Mononuclear cell (primary cell): ENCODE results near the gene MALRD1. TPM values are rescaled to one million over a fixed set of nuclear protein-coding genes. Genes with fewer than 3 reads are reported as not detected.

Source experiments
- H3K27me3 ChIP-seq: 2 replicates; pipeline ENCODE4 v1.6.0; 2011; ENCODE audit warnings: low read length, control low read depth; ENCODE audit not compliant: insufficient read depth
- H3K4me1 ChIP-seq: 2 replicates; pipeline ENCODE4 v1.5.1; 2011; ENCODE audit warnings: mild to moderate bottlenecking, low read length, control low read depth; ENCODE audit not compliant: insufficient read depth
- H3K4me3 ChIP-seq: 2 replicates; pipeline ENCODE4 v1.5.1; 2011; ENCODE audit warnings: mild to moderate bottlenecking, low read length, moderate library complexity
- H3K9me3 ChIP-seq: 2 replicates; pipeline ENCODE4 v1.5.1; 2011; ENCODE audit warnings: low read depth, mild to moderate bottlenecking, control low read depth, low read length
- total RNA-seq: library from RNA; depleted of rRNA; stranded (reverse); fragments of >200 nt; gene quantifications from one replicate; pipeline ENCODE4 v1.2.3, GENCODE V29; 2012

Gene MALRD1
- total RNA-seq, 1 donor = not detected

- no peaks in the 10 kb centered on the region for H3K9me3 ChIP-seq
- no peak overlapping the region for H3K4me3 ChIP-seq
- H3K27me3 ChIP-seq = no peaks in the 10 kb centered on the region
- H3K4me1 ChIP-seq = no peaks in the 10 kb centered on the region
These were observed 515.0 kb downstream of the MALRD1 start for GRCh38 chr10:19563388-19564141.

GRCh38 chr10:19570120-19570519 is 521.5 kb downstream of the MALRD1 start:
- Histone ChIP-seq H3K9me3 (no peaks in the 10 kb centered on the region), H3K27me3 (no peaks in the 10 kb centered on the region), H3K4me1 (no peaks in the 10 kb centered on the region), H3K4me3 (no peak overlapping the region)

GRCh38 chr10:19570991-19571390 is 522.4 kb downstream of the MALRD1 start:
- no peaks in the 10 kb centered on the region for H3K27me3 ChIP-seq
- no peaks in the 10 kb centered on the region for H3K4me1 ChIP-seq
- H3K4me3 ChIP-seq = no peak overlapping the region
- no peaks in the 10 kb centered on the region for H3K9me3 ChIP-seq

- H3K4me3 ChIP-seq = no peak overlapping the region
- H3K27me3 ChIP-seq = no peaks in the 10 kb centered on the region
- no peaks in the 10 kb centered on the region for H3K4me1 ChIP-seq
- no peaks in the 10 kb centered on the region for H3K9me3 ChIP-seq
These were observed 523.5 kb downstream of the MALRD1 start for GRCh38 chr10:19572056-19572455.

- Histone ChIP-seq H3K4me1 (no peaks in the 10 kb centered on the region), H3K4me3 (no peak overlapping the region), H3K27me3 (no peaks in the 10 kb centered on the region), H3K9me3 (no peaks in the 10 kb centered on the region)
These were observed 528.0 kb downstream of the MALRD1 start for GRCh38 chr10:19576576-19576975.

- Histone ChIP-seq H3K4me3 (no peak overlapping the region), H3K27me3 (no peaks in the 10 kb centered on the region), H3K4me1 (no peaks in the 10 kb centered on the region), H3K9me3 (no peaks in the 10 kb centered on the region)
These were observed 528.8 kb downstream of the MALRD1 start for GRCh38 chr10:19577381-19577780.

GRCh38 chr10:19577807-19578206 is 529.2 kb downstream of the MALRD1 start:
- H3K27me3 ChIP-seq = no peaks in the 10 kb centered on the region
- no peak overlapping the region for H3K4me3 ChIP-seq
- no peaks in the 10 kb centered on the region for H3K4me1 ChIP-seq
- H3K9me3 ChIP-seq = no peaks in the 10 kb centered on the region

GRCh38 chr10:19578571-19578970 is 530.0 kb downstream of the MALRD1 start:
- H3K4me3 ChIP-seq = no peak overlapping the region
- H3K9me3 ChIP-seq = no peaks in the 10 kb centered on the region
- H3K27me3 ChIP-seq = no peaks in the 10 kb centered on the region
- no peaks in the 10 kb centered on the region for H3K4me1 ChIP-seq

GRCh38 chr10:19579761-19580545 is 531.4 kb downstream of the MALRD1 start:
- Histone ChIP-seq H3K27me3 (no peaks in the 10 kb centered on the region), H3K4me1 (no peaks in the 10 kb centered on the region), H3K9me3 (no peaks in the 10 kb centered on the region), H3K4me3 (no peak overlapping the region)

- Histone ChIP-seq H3K27me3 (no peaks in the 10 kb centered on the region), H3K4me3 (no peak overlapping the region), H3K9me3 (no peaks in the 10 kb centered on the region), H3K4me1 (no peaks in the 10 kb centered on the region)
These were observed 532.1 kb downstream of the MALRD1 start for GRCh38 chr10:19580691-19581090.

GRCh38 chr10:19588608-19589007 is 540.0 kb downstream of the MALRD1 start:
- Histone ChIP-seq H3K27me3 (no peaks in the 10 kb centered on the region), H3K4me3 (no peak overlapping the region), H3K4me1 (no peaks in the 10 kb centered on the region), H3K9me3 (no peaks in the 10 kb centered on the region)

GRCh38 chr10:19592276-19592675 is 543.7 kb downstream of the MALRD1 start:
- Histone ChIP-seq H3K4me3 (no peak overlapping the region), H3K9me3 (no peaks in the 10 kb centered on the region), H3K4me1 (no peaks in the 10 kb centered on the region), H3K27me3 (no peaks in the 10 kb centered on the region)

- no peaks in the 10 kb centered on the region for H3K27me3 ChIP-seq
- H3K4me3 ChIP-seq = no peak overlapping the region
- H3K4me1 ChIP-seq = no peaks in the 10 kb centered on the region
- H3K9me3 ChIP-seq = no peaks in the 10 kb centered on the region
These were observed 546.7 kb downstream of the MALRD1 start for GRCh38 chr10:19595212-19595845.

GRCh38 chr10:19605806-19606205 is 557.2 kb downstream of the MALRD1 start:
- no peaks in the 10 kb centered on the region for H3K9me3 ChIP-seq
- H3K4me1 ChIP-seq = no peaks in the 10 kb centered on the region
- no peak overlapping the region for H3K4me3 ChIP-seq
- no peaks in the 10 kb centered on the region for H3K27me3 ChIP-seq

GRCh38 chr10:19606968-19607367 is 558.4 kb downstream of the MALRD1 start:
- Histone ChIP-seq H3K27me3 (no peaks in the 10 kb centered on the region), H3K4me1 (no peaks in the 10 kb centered on the region), H3K4me3 (no peak overlapping the region)

More at GRCh38 chr10:19606968-19607367, 558.4 kb downstream of the MALRD1 start:
- no peaks in the 10 kb centered on the region for H3K9me3 ChIP-seq
